K562 (cell line): Measurements from ENCODE around the gene GH2. TPM values are rescaled to one million over a fixed set of nuclear protein-coding genes. Genes with fewer than 3 reads are reported as not detected.

Source experiments
- DEAF1 ChIP-seq: fragments of 450-650 bp; formaldehyde crosslinking; IDR thresholded peaks from 2 replicates; pipeline ENCODE4 v1.4.0; 2020; ENCODE audit warnings: mild to moderate bottlenecking, moderate library complexity
- FOXP1 ChIP-seq: sonication (generic); formaldehyde crosslinking; IDR thresholded peaks from 2 replicates; pipeline ENCODE4 v1.8.0; 2022; ENCODE audit warnings: mild to moderate bottlenecking, missing genetic modification reagents
- GTF2F1 ChIP-seq: IDR thresholded peaks from 2 replicates; pipeline ENCODE4 v1.6.1; 2011; ENCODE audit warnings: low read depth, low read length, improper control_type of control experiment
- HMG20A ChIP-seq: fragments of 450-650 bp; formaldehyde crosslinking; conservative IDR thresholded peaks from 2 replicates; pipeline ENCODE4 v1.4.0; 2020; ENCODE audit warnings: mild to moderate bottlenecking, mixed read lengths
- HMGN3 ChIP-seq: IDR thresholded peaks from 2 replicates; pipeline ENCODE4 v1.6.1; 2011; ENCODE audit warnings: borderline replicate concordance, low read depth, mild to moderate bottlenecking, mixed read lengths, low read length; ENCODE audit not compliant: insufficient read length; ENCODE audit errors: extremely low read depth
- IRF9 ChIP-seq: fragments of 450-650 bp; IDR thresholded peaks from 2 replicates; pipeline ENCODE4 v1.6.1; 2016; ENCODE audit warnings: missing biosample characterization, missing genetic modification characterization
- MAFG ChIP-seq: fragments of 450-650 bp; conservative IDR thresholded peaks from 2 replicates; pipeline ENCODE4 v1.6.1; 2016; ENCODE audit warnings: missing genetic modification characterization, missing compliant biosample characterization
- RFX5 ChIP-seq: IDR thresholded peaks from 2 replicates; pipeline ENCODE4 v1.6.1; 2011; ENCODE audit warnings: low read depth, mild to moderate bottlenecking, improper control_type of control experiment, low read length
- SMARCA4 ChIP-seq: fragments of 450-650 bp; IDR thresholded peaks from 2 replicates; pipeline ENCODE4 v1.6.1; 2016
- TAL1 ChIP-seq: fragments of 450-650 bp; IDR thresholded peaks from 2 replicates; pipeline ENCODE4 v1.6.1; 2016; ENCODE audit warnings: mild to moderate bottlenecking
- TRIM24 ChIP-seq, 2 experiments: fragments of 450-650 bp; IDR thresholded peaks; 2 replicates each; pipeline ENCODE4 v1.6.1; 2016
- ZBTB33 ChIP-seq: sonication (generic); formaldehyde crosslinking; IDR thresholded peaks from 2 replicates; pipeline ENCODE4 v1.8.1; 2023; ENCODE audit warnings: mild to moderate bottlenecking, missing genetic modification reagents
- ZNF584 ChIP-seq: fragments of 200-800 bp; sonication (Bioruptor generic); IDR thresholded peaks from 2 replicates; pipeline ENCODE4 v1.6.1; 2016; ENCODE audit warnings: low read depth, mild to moderate bottlenecking, missing genetic modification characterization, missing compliant biosample characterization
- ZNF609 ChIP-seq: sonication (generic); formaldehyde crosslinking; IDR thresholded peaks from 2 replicates; pipeline ENCODE4 v1.8.1; 2023; ENCODE audit warnings: missing genetic modification reagents, mild to moderate bottlenecking, borderline replicate concordance
- polyA plus RNA-seq, 8 experiments: library from polyadenylated mRNA; depleted of rRNA in 4 of 8; stranded (reverse) in 5 of 8; unstranded in 3 of 8; fragments of >200 nt; fragmentation: Nextera tagmentation in 2 of 8; fragmentation: Illumina TruSeq in 1 of 8; extraction: Ambion mirVana in 2 of 8; extraction: Trizol in 1 of 8; gene quantifications; 2 replicates each; pipeline versions ENCODE4 v1.2.1 to v1.2.3, GENCODE V29; 2011 to 2014; ENCODE audit warnings: inconsistent platforms in 1 of 8, missing spikeins in 1 of 8
- total RNA-seq, 7 experiments: library from RNA; depleted of rRNA in 6 of 7; stranded (reverse); fragments of >200 nt in 6 of 7; fragmentation: Illumina TruSeq in 2 of 7; extraction: Trizol in 2 of 7; gene quantifications; 2 replicates each; pipeline versions ENCODE4 v1.2.1 to v1.2.3, GENCODE V29; 2011 to 2021; ENCODE audit warnings: low replicate concordance in 1 of 7

GH2 gene
- total and polyA plus RNA-seq, 9 of the 15 experiments (the other 6 are each of a cell fraction or from before 2014, with no cell fraction given), result not detected

- TF ChIP-seq ZBTB33 (CRISPR knock-in tag) (peak; percentile 79), TRIM24 (IDR thresholded peaks at IDR 0.05) (peak; percentile 30 to 58; a peak in 2 of 4 replicates), HMG20A (CRISPR knock-in tag) (no peak), MAFG (tag) (no peak), ZNF609 (CRISPR knock-in tag) (peak; percentile 88; the same call in 1 of the 2 replicates), GTF2F1 (peak; percentile 27; the same call in 1 of the 2 replicates), DEAF1 (CRISPR knock-in tag) (peak; percentile 93), ZNF584 (CRISPR knock-in tag) (peak; percentile 70; the same call in 1 of the 2 replicates), IRF9 (tag) (no peak), HMGN3 (peak; percentile 95), FOXP1 (CRISPR knock-in tag) (peak; percentile 95), TAL1 (peak; percentile 47), SMARCA4 (peak; percentile 23; the same call in 1 of the 2 replicates), RFX5 (peak; percentile 90)
These were observed 39.0 kb downstream of the GH2 start, which contains the start of gene SMARCD2 (continued) for GRCh38 chr17:63842540-63843386.
